22Rv1 (cell line): Measurements from ENCODE around the gene ALDH1A3.

Experiments used
- ZFX ChIP-seq: fragments of 450-650 bp; IDR thresholded peaks from 2 replicates; pipeline ENCODE4 v1.6.1; 2017; ENCODE audit warnings: antibody characterized with exemption, borderline replicate concordance
- TF ChIP-seq, protein P1 (sequence below): fragments of 450-650 bp; IDR thresholded peaks from 2 replicates; pipeline ENCODE4 v1.5.1; 2017; ENCODE audit warnings: mild to moderate bottlenecking

DNA sequence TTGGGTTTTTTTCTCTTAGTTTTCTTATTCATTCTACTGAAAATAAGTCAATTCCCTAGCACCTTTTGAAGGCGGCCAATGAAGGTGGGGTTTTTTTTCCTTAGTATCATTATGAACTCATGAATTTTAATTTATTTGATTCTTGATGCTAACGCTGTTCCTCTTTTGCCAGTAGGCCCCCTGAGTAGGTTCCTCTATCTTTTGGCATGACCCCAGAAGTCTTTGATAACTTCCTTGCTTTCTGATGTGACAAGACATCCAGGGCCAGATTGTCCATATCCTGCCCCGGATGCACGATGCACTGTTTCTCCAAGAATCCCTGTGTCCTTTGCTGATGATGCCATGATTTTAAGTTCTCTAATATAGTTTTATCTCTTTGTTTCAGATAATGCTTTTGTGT, 60.2 kb downstream of the ALDH1A3 start:
- TF ChIP-seq, protein P1, sequence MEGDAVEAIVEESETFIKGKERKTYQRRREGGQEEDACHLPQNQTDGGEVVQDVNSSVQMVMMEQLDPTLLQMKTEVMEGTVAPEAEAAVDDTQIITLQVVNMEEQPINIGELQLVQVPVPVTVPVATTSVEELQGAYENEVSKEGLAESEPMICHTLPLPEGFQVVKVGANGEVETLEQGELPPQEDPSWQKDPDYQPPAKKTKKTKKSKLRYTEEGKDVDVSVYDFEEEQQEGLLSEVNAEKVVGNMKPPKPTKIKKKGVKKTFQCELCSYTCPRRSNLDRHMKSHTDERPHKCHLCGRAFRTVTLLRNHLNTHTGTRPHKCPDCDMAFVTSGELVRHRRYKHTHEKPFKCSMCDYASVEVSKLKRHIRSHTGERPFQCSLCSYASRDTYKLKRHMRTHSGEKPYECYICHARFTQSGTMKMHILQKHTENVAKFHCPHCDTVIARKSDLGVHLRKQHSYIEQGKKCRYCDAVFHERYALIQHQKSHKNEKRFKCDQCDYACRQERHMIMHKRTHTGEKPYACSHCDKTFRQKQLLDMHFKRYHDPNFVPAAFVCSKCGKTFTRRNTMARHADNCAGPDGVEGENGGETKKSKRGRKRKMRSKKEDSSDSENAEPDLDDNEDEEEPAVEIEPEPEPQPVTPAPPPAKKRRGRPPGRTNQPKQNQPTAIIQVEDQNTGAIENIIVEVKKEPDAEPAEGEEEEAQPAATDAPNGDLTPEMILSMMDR: no peak
- TF ChIP-seq ZFX: no peak
